HepG2 (cell line): ENCODE data around the gene RAPGEF5. TPM values are rescaled to one million over a fixed set of nuclear protein-coding genes. Genes with fewer than 3 reads are reported as not detected.

Experiments
- KDM3A ChIP-seq: IDR thresholded peaks from 2 replicates; pipeline ENCODE4 v1.6.1; 2018; ENCODE audit warnings: low read depth, missing compliant biosample characterization
- KLF16 ChIP-seq, 2 experiments: sonication (generic) in 1 of 2; formaldehyde crosslinking in 1 of 2; IDR thresholded peaks; 2 replicates each; pipeline versions ENCODE4 v1.6.1 to v1.8.0; 2016 to 2023; ENCODE audit warnings: missing genetic modification reagents in 2 of 2, missing compliant biosample characterization in 1 of 2
- MEIS1 ChIP-seq: sonication (generic); formaldehyde crosslinking; IDR thresholded peaks from 2 replicates; pipeline ENCODE4 v1.9.0; 2021; ENCODE audit warnings: mild to moderate bottlenecking, missing genetic modification reagents, moderate library complexity, borderline replicate concordance
- ZBTB10 ChIP-seq: sonication (generic); formaldehyde crosslinking; IDR thresholded peaks from 2 replicates; pipeline ENCODE4 v1.4.0; 2020; ENCODE audit warnings: missing genetic modification reagents, borderline replicate concordance
- ZBTB42 ChIP-seq: sonication (generic); formaldehyde crosslinking; IDR thresholded peaks from 2 replicates; pipeline ENCODE4 v1.5.0; 2020; ENCODE audit warnings: mild to moderate bottlenecking, missing genetic modification reagents
- ZNF329 ChIP-seq: sonication (generic); formaldehyde crosslinking; IDR thresholded peaks from 2 replicates; pipeline ENCODE4 v1.9.0; 2021; ENCODE audit warnings: low read depth, mild to moderate bottlenecking, missing genetic modification reagents
- ZNF670 ChIP-seq: sonication (generic); formaldehyde crosslinking; IDR thresholded peaks from 2 replicates; pipeline ENCODE4 v1.8.0; 2022; ENCODE audit warnings: mild to moderate bottlenecking, missing genetic modification reagents, borderline replicate concordance
- ZNF770 ChIP-seq: sonication (generic); formaldehyde crosslinking; IDR thresholded peaks from 2 replicates; pipeline ENCODE4 v1.5.0; 2020; ENCODE audit warnings: mild to moderate bottlenecking, missing genetic modification reagents
- ZSCAN22 ChIP-seq: sonication (generic); formaldehyde crosslinking; IDR thresholded peaks from 2 replicates; pipeline ENCODE4 v1.4.0; 2020; ENCODE audit warnings: mild to moderate bottlenecking, missing genetic modification reagents
- polyA plus RNA-seq, 8 experiments: library from polyadenylated mRNA; depleted of rRNA in 3 of 8; stranded (reverse) in 7 of 8; unstranded in 1 of 8; fragments of >200 nt; fragmentation: Illumina TruSeq in 4 of 8; extraction: Trizol in 4 of 8; gene quantifications; 2 replicates each; pipeline versions ENCODE4 v1.2.1 to v1.2.3, GENCODE V29; 2011 to 2016; ENCODE audit warnings: low read depth in 4 of 8, missing spikeins in 1 of 8, mixed read lengths in 1 of 8; ENCODE audit not compliant: insufficient read depth in 1 of 8
- total RNA-seq, 5 experiments: library from RNA; depleted of rRNA; stranded (reverse); fragments of >200 nt; fragmentation: Illumina TruSeq; extraction: Trizol; gene quantifications; 2 replicates each; pipeline ENCODE4 v1.2.3, GENCODE V29; 2016; ENCODE audit warnings: low read depth in 1 of 5
- TF ChIP-seq, protein P1 (sequence below): sonication (generic); formaldehyde crosslinking; conservative IDR thresholded peaks from 2 replicates; pipeline ENCODE4 v1.8.1; 2023; ENCODE audit warnings: missing genetic modification reagents
- TF ChIP-seq, protein P2 (sequence below): sonication (generic); formaldehyde crosslinking; IDR thresholded peaks from 2 replicates; pipeline ENCODE4 v1.5.0; 2020; ENCODE audit warnings: mild to moderate bottlenecking, missing genetic modification reagents, borderline replicate concordance

The RAPGEF5 gene
- total and polyA plus RNA-seq, 2 of the 13 experiments (the other 11 are each of a cell fraction or from before 2014, with no cell fraction given), result 17.1 to 23.4 TPM

DNA sequence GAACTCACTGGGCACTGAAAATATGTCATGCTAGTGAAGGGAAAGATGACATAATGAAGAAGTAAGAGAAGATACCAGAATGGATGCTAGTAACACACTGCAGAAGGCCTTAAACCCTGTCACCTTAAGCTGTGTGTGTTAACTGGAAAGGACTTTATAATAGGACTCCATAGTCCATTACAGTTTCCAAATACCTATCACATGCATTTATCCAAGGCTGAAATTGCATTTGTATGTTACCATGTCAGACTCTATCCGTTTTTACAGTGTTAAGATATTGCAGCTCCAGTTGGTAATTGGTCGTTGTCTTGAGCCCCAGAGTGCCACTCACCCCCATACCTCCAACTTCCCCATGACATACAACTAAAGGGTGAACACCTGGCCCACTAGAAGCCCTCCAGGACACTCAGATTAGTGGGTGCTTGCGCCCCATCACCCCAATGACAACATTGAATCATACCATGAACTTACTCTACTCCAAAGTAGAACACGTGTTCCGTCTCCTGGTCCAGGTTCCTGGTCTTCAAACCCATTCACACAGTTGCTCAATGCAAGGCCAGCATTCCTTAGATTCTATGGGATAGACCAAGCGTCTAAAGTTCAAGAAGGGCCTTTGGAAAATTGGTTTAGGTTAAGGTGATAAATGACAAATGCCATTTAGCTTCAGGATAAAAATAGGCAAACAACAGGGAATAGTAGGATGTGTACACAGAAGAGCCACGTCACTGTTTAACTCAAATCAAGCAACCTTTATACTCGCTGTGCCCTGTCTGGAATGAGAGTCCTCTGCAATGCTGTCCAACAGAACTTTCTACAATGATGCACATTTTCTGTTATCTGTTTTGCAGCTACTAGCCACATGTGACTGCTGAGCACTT is 2.1 kb upstream of the RAPGEF5 start (continued):
- TF ChIP-seq ZNF770 (CRISPR knock-in tag), result peak; percentile 44; the same call in 1 of the 2 replicates
- TF ChIP-seq, protein P1, sequence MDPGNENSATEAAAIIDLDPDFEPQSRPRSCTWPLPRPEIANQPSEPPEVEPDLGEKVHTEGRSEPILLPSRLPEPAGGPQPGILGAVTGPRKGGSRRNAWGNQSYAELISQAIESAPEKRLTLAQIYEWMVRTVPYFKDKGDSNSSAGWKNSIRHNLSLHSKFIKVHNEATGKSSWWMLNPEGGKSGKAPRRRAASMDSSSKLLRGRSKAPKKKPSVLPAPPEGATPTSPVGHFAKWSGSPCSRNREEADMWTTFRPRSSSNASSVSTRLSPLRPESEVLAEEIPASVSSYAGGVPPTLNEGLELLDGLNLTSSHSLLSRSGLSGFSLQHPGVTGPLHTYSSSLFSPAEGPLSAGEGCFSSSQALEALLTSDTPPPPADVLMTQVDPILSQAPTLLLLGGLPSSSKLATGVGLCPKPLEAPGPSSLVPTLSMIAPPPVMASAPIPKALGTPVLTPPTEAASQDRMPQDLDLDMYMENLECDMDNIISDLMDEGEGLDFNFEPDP (CRISPR knock-in tag), result no peak
- TF ChIP-seq, protein P2, sequence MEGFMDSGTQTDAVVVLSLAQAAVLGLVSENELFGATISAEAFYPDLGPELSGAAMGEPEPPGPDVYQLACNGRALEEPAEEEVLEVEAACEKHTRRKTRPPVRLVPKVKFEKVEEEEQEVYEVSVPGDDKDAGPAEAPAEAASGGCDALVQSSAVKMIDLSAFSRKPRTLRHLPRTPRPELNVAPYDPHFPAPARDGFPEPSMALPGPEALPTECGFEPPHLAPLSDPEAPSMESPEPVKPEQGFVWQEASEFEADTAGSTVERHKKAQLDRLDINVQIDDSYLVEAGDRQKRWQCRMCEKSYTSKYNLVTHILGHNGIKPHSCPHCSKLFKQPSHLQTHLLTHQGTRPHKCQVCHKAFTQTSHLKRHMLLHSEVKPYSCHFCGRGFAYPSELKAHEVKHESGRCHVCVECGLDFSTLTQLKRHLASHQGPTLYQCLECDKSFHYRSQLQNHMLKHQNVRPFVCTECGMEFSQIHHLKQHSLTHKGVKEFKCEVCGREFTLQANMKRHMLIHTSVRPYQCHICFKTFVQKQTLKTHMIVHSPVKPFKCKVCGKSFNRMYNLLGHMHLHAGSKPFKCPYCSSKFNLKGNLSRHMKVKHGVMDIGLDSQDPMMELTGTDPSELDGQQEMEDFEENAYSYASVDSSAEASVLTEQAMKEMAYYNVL (CRISPR knock-in tag), result peak; percentile 75; the same call in 1 of the 2 replicates
- TF ChIP-seq MEIS1 (CRISPR knock-in tag), result peak; percentile 30; the same call in 1 of the 2 replicates
- TF ChIP-seq ZBTB10 (CRISPR knock-in tag), result peak; percentile 97
- TF ChIP-seq ZSCAN22 (CRISPR knock-in tag), result no peak
- peak; percentile 74; the same call in 1 of the 2 replicates for TF ChIP-seq KDM3A (CRISPR knock-in tag)
- 0 out of 2 replicates have a peak, but pooled peaks have one; percentile 10 for TF ChIP-seq ZNF670 (CRISPR knock-in tag)
- TF ChIP-seq ZNF329 (CRISPR knock-in tag), result no peak
- peak; percentile 58; the same call in 1 of the 2 replicates for TF ChIP-seq ZBTB42
- peak in 1 of 2 experiments; percentile 85; a peak in 2 of 4 replicates for TF ChIP-seq KLF16 (CRISPR knock-in tag; IDR thresholded peaks at IDR 0.05)
- TF ChIP-seq, all 625 proteins: peak for 243
